NB4 (cell line): ENCODE results near the gene ATP5F1E.
"Not testable (repeated sequence)": the region's sequence is repeated elsewhere in the genome, so short reads cannot be mapped to it uniquely, and the experiment has no call there.

Source experiments
- DNase-seq: peaks from one replicate; pipeline ENCODE4 v3.0.0; 2010; ENCODE audit warnings: low read depth
- H3K4me3 ChIP-seq: one replicate; pipeline ENCODE4 v1.5.1; 2011; ENCODE audit warnings: mild to moderate bottlenecking, low read depth, low read length, moderate library complexity
- CTCF ChIP-seq: IDR thresholded peaks from one replicate; pipeline ENCODE4 v1.5.1; 2012; ENCODE audit warnings: low read depth, low read length
- MAX ChIP-seq: IDR thresholded peaks from 2 replicates; pipeline ENCODE4 v1.6.1; 2011; ENCODE audit warnings: low read depth, low read length
- MYC ChIP-seq: IDR thresholded peaks from 2 replicates; pipeline ENCODE4 v1.6.1; 2011; ENCODE audit warnings: low read depth, low read length
- POLR2A ChIP-seq: IDR thresholded peaks from 2 replicates; pipeline ENCODE4 v1.6.1; 2011; ENCODE audit warnings: mild to moderate bottlenecking; ENCODE audit not compliant: insufficient read length; ENCODE audit errors: extremely low read depth

ATP5F1E gene

GRCh38 chr20:59042796-59043631 lies 10.9 kb upstream of the ATP5F1E start:
- DNase-seq, result peak; percentile 92
- TF ChIP-seq MAX (no peak), CTCF (no peak), POLR2A (peak; percentile 8), MYC (no peak)
- H3K4me3 ChIP-seq, result peak overlapping the region; percentile 95

- TF ChIP-seq POLR2A, result peak; percentile 49
- TF ChIP-seq CTCF, result no peak
- peak; percentile 79 for TF ChIP-seq MYC
- TF ChIP-seq MAX, result peak; percentile 63; the same call in 1 of the 2 replicates
- H3K4me3 ChIP-seq, result peak within 1 kb of the TSS; percentile 95
- DNase-seq, result peak; percentile 64
These were observed 10.1 kb upstream of the ATP5F1E start, which contains the start of gene PRELID3B for GRCh38 chr20:59042151-59042795. Gene PRELID3B, minus strand, starts transcription at chr20:59042786. Its CDS starts 56 bp downstream, at chr20:59042730.

- DNase-seq, result not testable (repeated sequence)
- H3K4me3 ChIP-seq, result peak overlapping the region; percentile 95
These were observed 9.4 kb upstream of the ATP5F1E start for GRCh38 chr20:59041487-59041886.

GRCh38 chr20:59040667-59041066 lies 8.5 kb upstream of the ATP5F1E start:
- DNase-seq, result no peak
- peak overlapping the region; percentile 95 for H3K4me3 ChIP-seq
- TF ChIP-seq MYC, result no peak
- TF ChIP-seq MAX, result no peak
- TF ChIP-seq POLR2A, result no peak
- TF ChIP-seq CTCF, result no peak

GRCh38 chr20:59039233-59039632 lies 7.1 kb upstream of the ATP5F1E start:
- TF ChIP-seq MYC (no peak), MAX (0 out of 2 replicates have a peak, but pooled peaks have one; percentile 11), CTCF (no peak)
- peak; percentile 19 for DNase-seq
- H3K4me3 ChIP-seq, result peak overlapping the region; percentile 95

- H3K4me3 ChIP-seq, result no peak overlapping the region
- TF ChIP-seq CTCF, result no peak
- TF ChIP-seq MAX, result no peak
- no peak for TF ChIP-seq MYC
- no peak for TF ChIP-seq POLR2A
- DNase-seq, result no peak
These were observed 5.3 kb upstream of the ATP5F1E start for GRCh38 chr20:59037386-59037785.
